ENCODE results near the gene ARMH3. TPM values are rescaled to one million over a fixed set of nuclear protein-coding genes. Genes with fewer than 3 reads are reported as not detected.

The ARMH3 gene
- total RNA-seq, 1 donor from 2014 or later: 26.6 TPM

DNA sequence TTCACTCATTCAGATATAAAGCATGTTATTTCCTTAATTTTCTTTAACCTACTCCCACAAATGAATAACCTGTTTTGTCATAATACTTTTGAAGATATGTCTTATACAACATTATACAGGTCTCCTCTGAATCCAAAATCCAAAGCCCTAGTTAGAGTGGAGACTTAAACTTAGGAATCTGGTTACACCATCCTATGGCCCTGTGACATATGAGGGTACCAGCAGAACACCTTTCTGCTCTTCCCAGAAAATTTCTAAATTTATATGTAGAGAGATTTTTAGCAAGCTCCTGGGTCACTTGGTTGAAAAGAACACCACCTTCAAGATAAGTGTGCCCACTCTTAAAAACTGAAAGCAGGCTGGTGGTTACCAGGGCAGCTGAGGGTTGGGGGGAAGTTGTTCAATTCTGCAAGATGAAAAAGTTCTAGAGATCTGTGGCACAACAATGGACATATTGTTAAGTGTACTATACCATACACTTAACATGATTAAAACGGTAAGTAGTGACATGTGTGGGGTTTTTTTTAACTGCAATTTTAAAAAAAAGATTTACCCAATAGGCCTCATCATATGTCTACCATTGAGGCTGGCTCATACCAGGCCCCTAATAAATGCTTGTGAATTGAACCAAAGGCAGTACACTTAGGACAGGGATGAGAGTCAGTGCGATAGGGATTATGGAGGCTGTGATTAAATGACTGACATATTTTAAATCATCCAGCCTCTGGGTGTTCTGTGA lies 174.8 kb downstream of the ARMH3 start:
- DNase-seq (ENCODE audit: low spot score in 2 of 2, unreplicated experiment in 2 of 2): no peak
- peaks cover 7% of the 10 kb centered on the region for H3K36me3 Mint-ChIP-seq

DNA sequence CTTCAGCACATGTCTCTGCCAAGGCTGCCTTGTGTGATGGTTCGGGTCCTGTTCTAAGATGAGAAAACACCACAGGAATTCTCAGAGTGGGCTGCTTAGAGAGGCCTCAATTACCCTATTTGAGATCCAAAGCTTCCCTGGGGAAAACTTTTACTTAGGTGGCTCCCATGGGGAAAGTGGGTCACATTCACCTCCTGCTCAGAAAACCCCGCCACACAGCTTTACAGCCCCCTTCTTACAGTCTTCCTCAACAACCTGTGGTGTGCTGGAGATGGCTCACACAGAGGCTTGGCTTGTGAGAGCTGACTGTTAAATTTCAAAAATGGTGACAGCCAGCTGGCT lies 175.8 kb downstream of the ARMH3 start:
- Mint-ChIP-seq H3K27ac (no peak overlapping the region), H3K4me3 (no peak overlapping the region), H3K9me3 (no peaks in the 10 kb centered on the region), H3K4me1 (peaks cover 4% of the 10 kb centered on the region), H3K36me3 (peaks cover 4% of the 10 kb centered on the region), H3K27me3 (ENCODE audit: low read depth) (no peaks in the 10 kb centered on the region)
- TF ChIP-seq, protein P1, sequence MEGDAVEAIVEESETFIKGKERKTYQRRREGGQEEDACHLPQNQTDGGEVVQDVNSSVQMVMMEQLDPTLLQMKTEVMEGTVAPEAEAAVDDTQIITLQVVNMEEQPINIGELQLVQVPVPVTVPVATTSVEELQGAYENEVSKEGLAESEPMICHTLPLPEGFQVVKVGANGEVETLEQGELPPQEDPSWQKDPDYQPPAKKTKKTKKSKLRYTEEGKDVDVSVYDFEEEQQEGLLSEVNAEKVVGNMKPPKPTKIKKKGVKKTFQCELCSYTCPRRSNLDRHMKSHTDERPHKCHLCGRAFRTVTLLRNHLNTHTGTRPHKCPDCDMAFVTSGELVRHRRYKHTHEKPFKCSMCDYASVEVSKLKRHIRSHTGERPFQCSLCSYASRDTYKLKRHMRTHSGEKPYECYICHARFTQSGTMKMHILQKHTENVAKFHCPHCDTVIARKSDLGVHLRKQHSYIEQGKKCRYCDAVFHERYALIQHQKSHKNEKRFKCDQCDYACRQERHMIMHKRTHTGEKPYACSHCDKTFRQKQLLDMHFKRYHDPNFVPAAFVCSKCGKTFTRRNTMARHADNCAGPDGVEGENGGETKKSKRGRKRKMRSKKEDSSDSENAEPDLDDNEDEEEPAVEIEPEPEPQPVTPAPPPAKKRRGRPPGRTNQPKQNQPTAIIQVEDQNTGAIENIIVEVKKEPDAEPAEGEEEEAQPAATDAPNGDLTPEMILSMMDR (IDR thresholded peaks at IDR 0.05; ENCODE audit: unreplicated experiment): no peak
- DNase-seq (ENCODE audit: low spot score in 2 of 2, unreplicated experiment in 2 of 2): no peak

More for the DNA sequence above, 174.8 kb downstream of the ARMH3 start:
- H3K9me3 Mint-ChIP-seq: no peaks in the 10 kb centered on the region
- peaks cover 4% of the 10 kb centered on the region for H3K4me1 Mint-ChIP-seq
- TF ChIP-seq, protein P1 (IDR thresholded peaks at IDR 0.05; ENCODE audit: unreplicated experiment): no peak
- H3K4me3 Mint-ChIP-seq: no peak overlapping the region
- H3K27ac Mint-ChIP-seq: no peak overlapping the region
- H3K27me3 Mint-ChIP-seq (ENCODE audit: low read depth): no peaks in the 10 kb centered on the region

DNA sequence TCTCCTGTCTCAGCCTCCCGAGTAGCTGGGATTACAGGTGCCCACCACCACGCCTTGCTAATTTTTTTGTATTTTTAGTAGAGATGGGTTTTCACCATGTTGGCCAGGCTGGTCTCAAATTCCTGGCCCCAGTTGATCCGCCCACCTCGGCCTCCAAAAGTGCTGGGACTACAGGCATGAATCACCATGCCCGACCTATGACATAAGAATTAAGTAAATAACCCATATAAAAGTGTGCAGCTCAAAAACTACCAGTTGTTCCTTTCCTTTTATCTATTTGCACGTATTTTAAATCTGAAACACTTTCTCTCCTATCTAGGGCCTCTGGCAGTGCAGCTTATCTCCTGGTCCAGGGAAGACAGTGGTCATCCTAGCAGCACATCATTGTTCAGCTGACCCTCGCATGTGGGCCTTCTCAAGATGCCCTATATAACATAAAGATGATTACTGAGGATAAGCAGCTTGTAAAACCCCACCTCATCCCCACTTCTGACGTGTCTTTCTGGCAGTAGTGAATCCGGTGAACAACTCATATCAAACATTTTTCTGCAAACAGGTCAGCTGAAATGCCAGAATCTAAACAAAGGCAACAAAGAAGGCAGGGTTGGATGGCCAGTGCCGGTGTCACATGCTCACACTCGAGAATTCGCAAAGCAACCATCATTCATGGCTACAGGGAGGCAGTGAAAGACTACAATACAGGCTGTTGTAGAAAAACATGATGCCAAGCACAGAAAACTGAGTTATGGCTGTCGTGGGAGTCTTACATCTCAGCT lies 176.3 kb downstream of the ARMH3 start:
- H3K9me3 Mint-ChIP-seq: no peaks in the 10 kb centered on the region
- TF ChIP-seq, protein P1 (IDR thresholded peaks at IDR 0.05; ENCODE audit: unreplicated experiment): no peak
- H3K4me3 Mint-ChIP-seq: no peak overlapping the region
- no peaks in the 10 kb centered on the region for H3K27me3 Mint-ChIP-seq (ENCODE audit: low read depth)
- peaks cover 4% of the 10 kb centered on the region for H3K4me1 Mint-ChIP-seq
- no peak for DNase-seq (ENCODE audit: low spot score in 2 of 2, unreplicated experiment in 2 of 2)
- H3K27ac Mint-ChIP-seq: no peak overlapping the region
- peaks cover 4% of the 10 kb centered on the region for H3K36me3 Mint-ChIP-seq

- TF ChIP-seq, protein P1 (IDR thresholded peaks at IDR 0.05; ENCODE audit: unreplicated experiment): no peak
- no peak overlapping the region for H3K4me3 Mint-ChIP-seq
- H3K4me1 Mint-ChIP-seq: peaks cover 4% of the 10 kb centered on the region
- no peak for DNase-seq (ENCODE audit: low spot score in 2 of 2, unreplicated experiment in 2 of 2)
- no peak overlapping the region for H3K27ac Mint-ChIP-seq
- H3K9me3 Mint-ChIP-seq: peaks cover 1% of the 10 kb centered on the region
- H3K27me3 Mint-ChIP-seq (ENCODE audit: low read depth): no peaks in the 10 kb centered on the region
- H3K36me3 Mint-ChIP-seq: peaks cover 5% of the 10 kb centered on the region
These were observed 177.1 kb downstream of the ARMH3 start for GRCh38 chr10:101878869-101879268.

GRCh38 chr10:101875068-101875688 lies 180.8 kb downstream of the ARMH3 start:
- Mint-ChIP-seq H3K27ac (no peak overlapping the region), H3K9me3 (peaks cover 5% of the 10 kb centered on the region), H3K4me1 (peaks cover 4% of the 10 kb centered on the region), H3K4me3 (no peak overlapping the region), H3K27me3 (ENCODE audit: low read depth) (no peaks in the 10 kb centered on the region), H3K36me3 (peaks cover 12% of the 10 kb centered on the region)
- TF ChIP-seq, protein P1 (IDR thresholded peaks at IDR 0.05; ENCODE audit: unreplicated experiment): no peak
- no peak for DNase-seq (ENCODE audit: low spot score in 2 of 2, unreplicated experiment in 2 of 2)
